Ureter (tissue), 1 donor: ENCODE measurements around the gene UGT2A3. TPM values are rescaled to one million over a fixed set of nuclear protein-coding genes. Genes with fewer than 3 reads are reported as not detected.

ENCODE experiments used
- DNase-seq: peaks from one replicate; pipeline ENCODE4 v3.0.0-alpha.2; 2020; ENCODE audit warnings: low spot score
- total RNA-seq: library from RNA; stranded (reverse); gene quantifications from one replicate; pipeline ENCODE4 v1.2.4, GENCODE V29; 2023
- donor health status: DM: yes; HTN: yes; CAD: no.

The UGT2A3 gene
- total RNA-seq, 1 donor from 2014 or later: 0.31 TPM

DNA sequence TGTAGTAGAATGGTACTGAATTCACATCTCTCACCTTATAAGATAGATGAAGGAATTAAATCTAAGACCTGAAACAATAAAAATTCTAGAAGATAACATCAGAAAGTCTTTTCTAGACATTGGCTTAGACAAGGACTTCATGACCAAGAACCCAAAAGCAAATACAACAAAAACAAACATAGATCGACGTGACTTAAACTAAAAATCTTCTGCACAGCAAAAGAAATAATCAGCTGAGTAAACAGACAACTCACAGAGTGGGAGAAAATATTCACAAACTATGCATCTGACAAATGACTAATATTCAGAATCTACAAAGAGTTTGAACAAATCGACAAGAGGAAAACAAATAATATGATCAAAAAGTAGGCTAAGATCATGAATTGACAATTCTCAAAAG, 38.8 kb downstream of the UGT2A3 start:
- no peak for DNase-seq

DNA sequence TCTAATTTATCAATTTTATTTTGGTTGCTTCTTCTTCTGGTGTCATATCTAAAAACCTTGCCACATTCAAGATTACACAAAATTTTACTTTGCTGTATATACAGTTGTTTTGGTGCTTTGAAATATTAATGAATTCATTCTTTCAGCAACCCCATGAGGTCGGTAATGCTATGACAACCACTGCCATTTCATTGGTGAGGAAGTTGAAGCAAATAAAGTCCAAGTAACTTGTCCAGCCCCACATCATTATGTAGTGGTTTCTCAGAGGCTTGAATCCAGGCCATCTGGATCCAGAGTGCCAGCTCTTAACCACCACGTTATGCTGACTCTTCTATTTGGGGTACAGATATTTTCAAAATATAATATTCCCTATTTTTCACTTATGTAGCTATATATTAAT, 42.2 kb downstream of the UGT2A3 start:
- no peak for DNase-seq

DNA sequence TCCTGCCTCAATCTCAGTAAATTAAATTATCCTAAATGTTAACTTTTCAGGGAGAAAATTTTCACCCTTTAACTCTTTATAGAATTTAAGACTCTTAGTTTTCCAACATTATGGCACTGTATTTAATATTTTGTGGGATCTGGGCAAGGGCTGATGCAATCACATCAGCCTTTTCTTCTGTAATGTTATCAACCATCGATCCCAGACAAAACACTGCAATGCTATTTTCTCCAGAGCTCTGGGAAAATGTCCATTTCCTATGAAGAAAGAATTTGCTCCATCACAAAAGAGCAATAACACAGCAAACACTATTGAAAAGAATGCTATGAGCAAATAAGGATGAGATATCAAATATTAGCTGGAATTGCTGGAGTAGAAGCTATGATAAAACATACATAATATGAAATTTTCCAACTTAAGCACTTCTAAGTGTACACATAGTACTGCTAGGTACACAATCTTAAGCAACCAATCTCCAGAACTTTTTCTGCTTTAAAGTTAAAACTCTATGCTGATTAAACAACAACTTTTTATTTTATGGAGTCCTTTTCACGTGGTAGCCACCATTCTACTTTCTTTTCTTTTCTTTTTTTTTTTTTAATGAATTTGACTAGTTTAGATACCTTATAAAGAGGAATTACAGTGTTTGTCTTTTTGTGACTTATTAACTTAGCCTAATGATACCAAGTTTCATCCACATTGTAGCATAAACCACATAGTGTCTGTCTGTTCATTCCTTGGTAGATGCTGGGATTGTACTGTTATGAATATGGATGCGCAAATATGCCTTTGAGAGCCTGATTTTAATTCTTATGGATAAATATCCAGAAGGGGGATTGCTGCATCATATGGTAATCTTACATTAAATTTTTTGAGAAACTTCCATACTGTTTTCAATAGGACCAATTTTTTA, 43.6 kb downstream of the UGT2A3 start:
- DNase-seq: no peak

- no peak for DNase-seq
Measured at GRCh38 chr4:68907245-68907644, 44.4 kb downstream of the UGT2A3 start.

GRCh38 chr4:68906780-68907137, 44.8 kb downstream of the UGT2A3 start:
- DNase-seq: no peak

GRCh38 chr4:68905939-68906779, 45.4 kb downstream of the UGT2A3 start:
- peak; percentile 47 for DNase-seq

DNA sequence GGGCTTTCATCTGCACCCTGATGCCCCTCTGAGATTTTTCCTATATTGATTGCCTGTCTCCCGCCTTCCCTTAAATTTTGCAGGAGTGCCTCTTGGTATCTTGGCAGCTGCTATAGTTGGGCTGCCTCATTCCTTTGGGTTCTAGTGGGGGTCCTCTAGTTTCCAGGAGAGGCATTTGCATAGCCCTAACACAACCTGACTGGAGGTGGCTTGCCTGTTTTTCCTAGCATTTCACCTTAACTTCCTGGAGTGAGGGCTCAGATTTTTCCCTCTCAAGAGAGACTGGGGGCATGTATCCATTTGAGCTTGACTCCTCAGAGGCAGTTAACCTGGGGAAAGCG, 46.0 kb downstream of the UGT2A3 start:
- no peak for DNase-seq

GRCh38 chr4:68904786-68905185, 46.8 kb downstream of the UGT2A3 start:
- no peak for DNase-seq

DNA sequence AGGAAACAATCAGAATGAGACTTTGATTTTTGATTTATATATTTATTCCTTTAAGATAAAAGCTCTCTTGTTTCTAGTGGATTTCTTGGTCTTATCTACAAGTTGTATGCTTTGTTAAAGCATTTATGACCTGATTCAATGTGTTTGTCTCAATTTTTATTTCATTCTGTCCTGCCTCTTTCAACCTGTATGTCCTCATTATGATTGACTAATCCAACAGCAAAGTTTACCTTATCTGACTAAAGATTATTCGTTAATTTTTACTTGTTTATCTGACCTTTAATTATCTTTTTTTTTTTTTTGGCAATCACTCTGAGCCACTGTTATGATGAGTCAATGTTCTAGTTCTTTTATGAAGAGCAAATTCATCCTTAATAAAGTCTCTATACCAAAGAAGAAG, 54.9 kb downstream of the UGT2A3 start:
- DNase-seq: no peak

DNA sequence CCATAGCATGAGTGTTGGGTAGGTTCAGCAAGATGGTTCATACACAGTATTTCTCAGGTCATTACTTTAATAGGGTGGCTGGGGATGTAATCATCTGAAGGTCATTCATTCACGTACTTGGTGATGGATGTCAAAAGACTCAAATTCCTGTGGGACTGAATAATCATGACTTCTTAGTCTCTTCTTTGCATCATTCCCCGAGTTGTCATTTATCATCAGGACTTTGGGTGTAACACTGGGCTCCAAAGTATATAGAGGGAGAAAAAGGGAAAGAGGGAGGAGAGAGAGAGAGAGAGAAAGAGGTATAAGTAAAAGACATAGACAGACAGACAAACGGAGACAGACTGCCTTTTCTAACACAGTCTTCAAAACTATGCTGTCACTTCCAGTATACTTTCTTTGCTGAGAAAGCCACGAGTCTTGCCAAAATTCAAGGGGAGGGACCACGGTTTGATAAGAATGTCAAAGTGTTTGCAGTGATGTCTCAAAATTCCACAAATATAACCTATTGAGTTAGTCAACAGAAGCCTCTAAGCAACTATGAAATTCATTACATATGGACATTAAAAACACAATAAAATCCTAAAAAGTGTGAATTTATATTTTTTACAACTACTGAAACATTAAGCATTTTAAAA, 55.9 kb downstream of the UGT2A3 start:
- DNase-seq: no peak

- no peak for DNase-seq
Measured at GRCh38 chr4:68892861-68893260, 58.7 kb downstream of the UGT2A3 start.

- no peak for DNase-seq
Measured at GRCh38 chr4:68891678-68892077, 59.9 kb downstream of the UGT2A3 start.

GRCh38 chr4:68885545-68885944, 66.1 kb downstream of the UGT2A3 start:
- no peak for DNase-seq

- DNase-seq: no peak
Measured at GRCh38 chr4:68883870-68884269, 67.7 kb downstream of the UGT2A3 start.

Other genes starting within 250 kb of the UGT2A3 start
- not detected for gene UGT2B10, start 135.8 kb downstream of the UGT2A3 start, total RNA-seq
- gene UGT2B7, start 144.7 kb upstream of the UGT2A3 start, total RNA-seq: 15.7 TPM